NB4 (cell line): Measurements from ENCODE around the gene KSR2.

Source experiments
- DNase-seq: peaks from one replicate; pipeline ENCODE4 v3.0.0; 2010; ENCODE audit warnings: low read depth
- H3K4me3 ChIP-seq: one replicate; pipeline ENCODE4 v1.5.1; 2011; ENCODE audit warnings: mild to moderate bottlenecking, low read depth, low read length, moderate library complexity
- MAX ChIP-seq: IDR thresholded peaks from 2 replicates; pipeline ENCODE4 v1.6.1; 2011; ENCODE audit warnings: low read depth, low read length
- MYC ChIP-seq: IDR thresholded peaks from 2 replicates; pipeline ENCODE4 v1.6.1; 2011; ENCODE audit warnings: low read depth, low read length
- POLR2A ChIP-seq: IDR thresholded peaks from 2 replicates; pipeline ENCODE4 v1.6.1; 2011; ENCODE audit warnings: mild to moderate bottlenecking; ENCODE audit not compliant: insufficient read length; ENCODE audit errors: extremely low read depth
- TF ChIP-seq, protein P1 (sequence below): IDR thresholded peaks from one replicate; pipeline ENCODE4 v1.5.1; 2012; ENCODE audit warnings: low read depth, low read length

Gene KSR2

GRCh38 chr12:117685110-117685926, 283.5 kb downstream of the KSR2 start:
- DNase-seq: peak; percentile 36
- H3K4me3 ChIP-seq: no peak overlapping the region
- TF ChIP-seq MYC (no peak), MAX (0 out of 2 replicates have a peak, but pooled peaks have one; percentile 14)

GRCh38 chr12:117684471-117684870, 284.3 kb downstream of the KSR2 start:
- no peak overlapping the region for H3K4me3 ChIP-seq
- DNase-seq: no peak
- TF ChIP-seq MYC: no peak
- TF ChIP-seq, protein P1, sequence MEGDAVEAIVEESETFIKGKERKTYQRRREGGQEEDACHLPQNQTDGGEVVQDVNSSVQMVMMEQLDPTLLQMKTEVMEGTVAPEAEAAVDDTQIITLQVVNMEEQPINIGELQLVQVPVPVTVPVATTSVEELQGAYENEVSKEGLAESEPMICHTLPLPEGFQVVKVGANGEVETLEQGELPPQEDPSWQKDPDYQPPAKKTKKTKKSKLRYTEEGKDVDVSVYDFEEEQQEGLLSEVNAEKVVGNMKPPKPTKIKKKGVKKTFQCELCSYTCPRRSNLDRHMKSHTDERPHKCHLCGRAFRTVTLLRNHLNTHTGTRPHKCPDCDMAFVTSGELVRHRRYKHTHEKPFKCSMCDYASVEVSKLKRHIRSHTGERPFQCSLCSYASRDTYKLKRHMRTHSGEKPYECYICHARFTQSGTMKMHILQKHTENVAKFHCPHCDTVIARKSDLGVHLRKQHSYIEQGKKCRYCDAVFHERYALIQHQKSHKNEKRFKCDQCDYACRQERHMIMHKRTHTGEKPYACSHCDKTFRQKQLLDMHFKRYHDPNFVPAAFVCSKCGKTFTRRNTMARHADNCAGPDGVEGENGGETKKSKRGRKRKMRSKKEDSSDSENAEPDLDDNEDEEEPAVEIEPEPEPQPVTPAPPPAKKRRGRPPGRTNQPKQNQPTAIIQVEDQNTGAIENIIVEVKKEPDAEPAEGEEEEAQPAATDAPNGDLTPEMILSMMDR: no peak
- no peak for TF ChIP-seq POLR2A

DNA sequence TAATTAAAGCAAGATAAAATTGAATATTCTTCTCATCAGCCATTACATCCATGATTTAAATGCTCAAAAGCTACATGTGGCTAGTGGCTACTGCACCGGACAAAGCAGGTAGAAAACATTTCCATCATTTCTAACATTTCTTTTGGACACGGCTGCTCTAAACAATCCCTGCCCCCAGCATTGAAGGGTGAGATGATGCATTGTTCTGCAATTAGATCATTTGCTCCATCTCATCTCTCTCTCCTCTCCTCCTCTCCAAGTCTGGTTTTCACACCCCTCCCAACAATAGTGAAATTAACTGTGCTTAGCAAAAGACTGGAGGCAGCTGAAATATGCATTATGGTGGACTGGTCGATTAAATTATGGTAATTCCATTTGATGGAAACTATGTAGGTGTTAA, 288.5 kb downstream of the KSR2 start:
- no peak overlapping the region for H3K4me3 ChIP-seq
- no peak for DNase-seq
- no peak for TF ChIP-seq MAX
- no peak for TF ChIP-seq POLR2A
- TF ChIP-seq, protein P1: no peak
- TF ChIP-seq MYC: no peak

DNA sequence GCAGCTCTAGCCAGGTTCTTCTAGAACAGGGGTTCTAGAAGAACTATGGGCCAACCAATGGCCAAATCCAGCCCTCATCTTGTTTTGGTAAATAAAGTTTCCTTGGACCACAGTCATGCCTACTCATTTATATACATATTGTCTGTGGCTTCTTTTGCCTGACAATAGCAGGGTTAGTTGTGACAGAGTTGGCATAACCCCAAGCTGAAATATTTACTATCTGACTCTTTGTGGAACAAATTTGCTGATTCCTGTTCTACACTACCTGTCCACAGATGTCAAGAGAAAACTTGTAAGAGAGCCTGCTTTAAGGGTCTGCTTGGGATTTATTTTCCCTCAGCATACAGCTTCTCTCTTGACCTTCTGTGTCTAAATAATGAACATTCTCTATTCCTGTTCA, 289.0 kb downstream of the KSR2 start:
- H3K4me3 ChIP-seq: no peak overlapping the region
- TF ChIP-seq POLR2A (no peak), MYC (no peak), MAX (no peak)
- TF ChIP-seq, protein P1: no peak
- DNase-seq: no peak

- no peak for DNase-seq
- TF ChIP-seq POLR2A: no peak
- TF ChIP-seq MAX: no peak
- no peak for TF ChIP-seq MYC
- TF ChIP-seq, protein P1: no peak
- H3K4me3 ChIP-seq: no peak overlapping the region
Observed at GRCh38 chr12:117674763-117675162, 294.0 kb downstream of the KSR2 start.

DNA sequence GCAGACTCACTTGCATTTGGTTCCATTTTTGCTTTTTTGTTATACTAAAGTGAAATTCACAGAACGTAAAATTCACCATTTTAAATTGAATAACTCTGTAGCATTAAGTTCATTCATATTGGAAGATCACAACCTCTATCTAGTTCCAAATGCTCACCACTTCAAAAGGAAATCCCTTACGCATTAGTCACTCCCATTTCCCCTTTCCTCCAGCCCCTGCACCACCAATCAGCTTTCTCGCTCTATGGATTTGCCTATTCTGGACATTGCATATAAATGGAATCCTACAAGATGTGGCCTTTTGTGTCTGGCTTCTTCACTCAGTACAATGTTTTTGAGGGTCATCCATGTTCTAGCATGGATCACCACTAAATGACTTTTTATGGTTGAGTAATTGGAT, 294.5 kb downstream of the KSR2 start:
- TF ChIP-seq, protein P1: no peak
- no peak for TF ChIP-seq MAX
- TF ChIP-seq MYC: no peak
- TF ChIP-seq POLR2A: no peak
- H3K4me3 ChIP-seq: no peak overlapping the region
- DNase-seq: no peak
